ENCODE results near the gene CHD9. TPM values are rescaled to one million over a fixed set of nuclear protein-coding genes. Genes with fewer than 3 reads are reported as not detected.
A peak's percentile ranks its signal among the peaks of the same experiment; 100 is the strongest.

The CHD9 gene
- total and polyA plus RNA-seq, 7 donors: 13.8 to 88.5 (median 55.5) TPM

DNA sequence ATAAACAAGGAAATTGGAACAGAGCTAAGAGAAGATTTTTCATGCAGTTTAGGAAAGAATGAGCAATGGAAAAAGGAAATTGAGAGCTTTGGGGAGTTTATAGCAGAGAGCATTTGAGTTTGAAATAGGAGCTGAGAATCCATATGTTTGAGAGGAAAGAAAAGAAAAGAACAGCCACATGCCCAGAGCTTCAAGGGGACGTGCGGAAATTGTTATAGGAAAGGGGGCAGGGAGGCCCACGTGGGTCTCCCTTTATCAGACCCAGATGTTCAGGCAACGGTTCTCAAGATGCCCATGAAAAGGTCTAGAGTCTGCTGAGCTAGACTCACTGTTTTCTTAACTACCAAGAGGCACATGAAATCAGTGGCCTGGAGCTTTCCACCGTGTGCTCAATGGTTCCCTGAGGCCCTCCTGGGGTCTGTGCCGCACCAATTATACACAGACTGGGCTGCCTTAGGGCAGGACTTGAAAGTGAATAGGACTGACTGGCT lies 31.2 kb downstream of the CHD9 start:
- Histone ChIP-seq H3K9me3 (no peaks in the 10 kb centered on the region), H3K36me3 (no peaks in the 10 kb centered on the region), H3K4me3 (no peak overlapping the region), H3K27me3 (no peaks in the 10 kb centered on the region), H3K27ac (peak overlapping the region; percentile 59 to 78 (median 65)), H3K4me1 (peaks cover 0 to 79% (median 71%) of the 10 kb centered on the region in 4 donors)
- intact Hi-C loops (cut with DNase I): no loop called here
- 64 to 65% methylated on average over 6 of the region's 6 CpGs for WGBS, 2 donors
- DNase-seq: no peak
- no peak for TF ChIP-seq EP300 (IDR thresholded peaks at IDR 0.05)
- TF ChIP-seq POLR2A (IDR thresholded peaks at IDR 0.05): no peak
- TF ChIP-seq, protein P1, sequence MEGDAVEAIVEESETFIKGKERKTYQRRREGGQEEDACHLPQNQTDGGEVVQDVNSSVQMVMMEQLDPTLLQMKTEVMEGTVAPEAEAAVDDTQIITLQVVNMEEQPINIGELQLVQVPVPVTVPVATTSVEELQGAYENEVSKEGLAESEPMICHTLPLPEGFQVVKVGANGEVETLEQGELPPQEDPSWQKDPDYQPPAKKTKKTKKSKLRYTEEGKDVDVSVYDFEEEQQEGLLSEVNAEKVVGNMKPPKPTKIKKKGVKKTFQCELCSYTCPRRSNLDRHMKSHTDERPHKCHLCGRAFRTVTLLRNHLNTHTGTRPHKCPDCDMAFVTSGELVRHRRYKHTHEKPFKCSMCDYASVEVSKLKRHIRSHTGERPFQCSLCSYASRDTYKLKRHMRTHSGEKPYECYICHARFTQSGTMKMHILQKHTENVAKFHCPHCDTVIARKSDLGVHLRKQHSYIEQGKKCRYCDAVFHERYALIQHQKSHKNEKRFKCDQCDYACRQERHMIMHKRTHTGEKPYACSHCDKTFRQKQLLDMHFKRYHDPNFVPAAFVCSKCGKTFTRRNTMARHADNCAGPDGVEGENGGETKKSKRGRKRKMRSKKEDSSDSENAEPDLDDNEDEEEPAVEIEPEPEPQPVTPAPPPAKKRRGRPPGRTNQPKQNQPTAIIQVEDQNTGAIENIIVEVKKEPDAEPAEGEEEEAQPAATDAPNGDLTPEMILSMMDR (IDR thresholded peaks at IDR 0.05): no peak
- no peak for TF ChIP-seq POLR2AphosphoS5 (IDR thresholded peaks at IDR 0.05)

DNA sequence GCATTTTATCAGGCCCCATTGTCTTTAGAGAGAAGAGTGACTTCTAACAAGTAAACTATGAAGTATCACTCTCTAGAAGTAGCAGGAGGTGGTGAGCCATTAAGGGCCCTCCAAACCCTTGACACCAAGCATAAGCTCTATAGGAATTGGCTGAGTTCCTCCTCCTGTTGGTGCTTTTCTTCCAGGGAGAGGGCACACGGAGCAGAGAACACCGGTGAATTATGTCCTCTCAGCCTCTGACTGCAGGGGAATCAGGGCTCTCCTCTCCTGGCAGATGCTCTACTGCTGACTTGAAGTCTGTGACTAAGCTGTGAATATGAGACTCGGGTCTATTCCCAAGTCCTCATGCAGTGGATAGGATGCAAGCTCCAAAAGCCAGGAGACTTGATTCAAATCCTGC lies 32.3 kb downstream of the CHD9 start:
- intact Hi-C loops (cut with DNase I): no loop called here
- no peak for DNase-seq
- Histone ChIP-seq H3K27ac (peak overlapping the region in 3 of 4 donors; percentile 25 to 70 (median 60)), H3K36me3 (no peaks in the 10 kb centered on the region), H3K4me3 (no peak overlapping the region), H3K27me3 (no peaks in the 10 kb centered on the region), H3K9me3 (no peaks in the 10 kb centered on the region), H3K4me1 (peaks cover 0 to 79% (median 73%) of the 10 kb centered on the region in 4 donors)
- no peak for TF ChIP-seq POLR2AphosphoS5 (IDR thresholded peaks at IDR 0.05)
- no peak for TF ChIP-seq EP300 (IDR thresholded peaks at IDR 0.05)
- TF ChIP-seq POLR2A (IDR thresholded peaks at IDR 0.05): no peak
- TF ChIP-seq, protein P1 (IDR thresholded peaks at IDR 0.05): no peak
- 77 to 92% methylated on average over 3 of the region's 3 CpGs for WGBS, 2 donors

DNA sequence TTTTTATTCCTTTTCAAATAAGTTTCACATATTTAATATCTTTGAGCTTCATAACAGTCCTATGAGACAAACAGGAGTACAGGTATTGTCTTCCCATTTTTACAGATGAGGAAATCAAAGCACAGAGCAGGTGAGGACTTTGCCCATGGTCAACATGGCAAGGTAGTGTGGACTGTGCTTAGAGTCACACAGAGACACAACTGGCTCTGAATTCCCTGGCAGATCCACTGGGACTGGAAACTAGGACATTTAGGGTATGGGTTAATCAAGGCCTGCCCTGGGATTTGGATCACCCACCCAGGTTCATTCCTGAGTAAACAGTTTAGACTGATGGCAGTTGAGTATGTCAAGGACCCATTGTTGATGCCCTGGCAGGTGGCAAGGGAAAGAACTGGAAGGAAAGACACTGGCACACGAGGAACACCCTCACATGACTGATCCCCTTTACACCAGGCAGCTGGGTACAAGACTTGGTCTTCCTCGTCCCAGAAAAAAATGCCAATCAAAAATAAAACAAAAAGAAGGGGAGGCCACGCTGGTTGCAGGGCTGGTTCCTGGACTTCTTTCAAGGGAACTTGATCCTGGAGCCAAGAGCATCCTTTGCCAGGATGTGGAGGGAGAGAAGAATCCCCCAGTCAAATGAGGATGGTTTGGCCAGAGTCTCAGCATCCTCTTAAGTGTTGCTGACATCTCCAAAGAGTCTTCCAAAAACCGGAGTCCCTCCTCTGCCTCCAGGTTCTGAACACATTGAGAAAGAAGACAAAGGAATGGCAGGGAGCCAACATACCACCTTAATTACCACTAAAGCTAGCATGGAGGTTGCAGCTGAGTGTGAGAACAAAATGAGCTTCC lies 34.9 kb downstream of the CHD9 start:
- Histone ChIP-seq H3K27me3 (no peaks in the 10 kb centered on the region), H3K36me3 (no peaks in the 10 kb centered on the region), H3K9me3 (no peaks in the 10 kb centered on the region), H3K4me3 (peak overlapping the region in 1 of 4 donors; percentile 14), H3K27ac (peak overlapping the region; percentile 86 to 90 (median 88)), H3K4me1 (peaks cover 0 to 93% (median 85%) of the 10 kb centered on the region in 4 donors)
- intact Hi-C loops (cut with DNase I): loop anchor here (2.0 kb wide), 1 partner anchor 41 kb away; no protein-coding TSS in a partner anchor
- WGBS, 2 donors: 35 to 51% methylated on average over 4 of the region's 4 CpGs
- TF ChIP-seq EP300 (IDR thresholded peaks at IDR 0.05) (no peak), POLR2AphosphoS5 (IDR thresholded peaks at IDR 0.05) (peak in 3 of 4 donors; percentile 41 to 48 (median 47))
- DNase-seq: peak; percentile 77

DNA sequence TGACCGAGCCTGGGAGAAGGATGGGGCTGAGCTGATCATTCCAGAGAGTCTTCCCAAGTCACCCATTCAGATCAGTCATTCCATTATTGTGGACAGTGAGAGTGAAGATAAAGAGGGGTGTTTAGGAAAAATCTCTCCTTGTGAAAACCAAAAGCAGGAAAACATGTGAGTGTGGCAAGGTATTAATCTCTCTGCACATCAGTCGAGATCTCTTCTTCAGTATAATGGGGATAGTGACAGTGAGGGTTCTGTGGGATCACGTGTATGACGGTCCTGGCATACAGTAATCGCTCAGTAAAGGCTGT lies 35.4 kb downstream of the CHD9 start:
- H3K9me3 ChIP-seq: no peaks in the 10 kb centered on the region
- H3K36me3 ChIP-seq: no peaks in the 10 kb centered on the region
- TF ChIP-seq POLR2AphosphoS5 (IDR thresholded peaks at IDR 0.05) (no peak), POLR2A (IDR thresholded peaks at IDR 0.05) (no peak), EP300 (IDR thresholded peaks at IDR 0.05) (no peak)
- TF ChIP-seq, protein P1 (IDR thresholded peaks at IDR 0.05): no peak
- intact Hi-C loops (cut with DNase I): loop anchor here (2.0 kb wide), 1 partner anchor 41 kb away; no protein-coding TSS in a partner anchor
- DNase-seq: no peak
- H3K4me1 ChIP-seq: peaks cover 0 to 90% (median 80%) of the 10 kb centered on the region in 4 donors
- H3K27me3 ChIP-seq: no peaks in the 10 kb centered on the region
- peak overlapping the region in 2 of 4 donors; percentile 14 to 26 for H3K4me3 ChIP-seq
- peak overlapping the region; percentile 86 to 90 (median 88) for H3K27ac ChIP-seq
- 52 to 64% methylated on average over 5 of the region's 5 CpGs for WGBS, 2 donors

All from sigmoid colon (tissue), 7 donors.